BLaER1 treated with 17β-estradiol and CSF1 and Interleukin-3, amounts not matched to agents 10 nM and 100 nM (cell line): ENCODE results near the gene SLX9.

Experiments
- H3K27ac ChIP-seq, 11 experiments: shearing (Covaris generic); formaldehyde crosslinking; 2 replicates each; pipeline ENCODE4 v1.8.1; 2022
- H3K27me3 ChIP-seq, 11 experiments: shearing (Covaris generic); formaldehyde crosslinking; 2 replicates each; pipeline ENCODE4 v1.8.1; 2022
- H3K36me3 ChIP-seq, 11 experiments: shearing (Covaris generic); formaldehyde crosslinking; 2 replicates each; pipeline ENCODE4 v1.8.1; 2022
- H3K4me1 ChIP-seq, 10 experiments: shearing (Covaris generic); formaldehyde crosslinking; 2 replicates each; pipeline ENCODE4 v1.8.1; 2022
- H3K4me2 ChIP-seq, 11 experiments: shearing (Covaris generic); formaldehyde crosslinking; 2 replicates each; pipeline ENCODE4 v1.8.1; 2022
- H3K4me3 ChIP-seq, 10 experiments: shearing (Covaris generic); formaldehyde crosslinking; 2 replicates each; pipeline ENCODE4 v1.8.1; 2022
- H3K9ac ChIP-seq, 11 experiments: shearing (Covaris generic); formaldehyde crosslinking; 2 replicates each; pipeline ENCODE4 v1.8.1; 2022
- H3K9me3 ChIP-seq, 11 experiments: shearing (Covaris generic); formaldehyde crosslinking; replicated peaks in 1 of 11; 2 replicates each; pipeline ENCODE4 v1.8.1; 2022
- H4K20me1 ChIP-seq, 11 experiments: shearing (Covaris generic); formaldehyde crosslinking; 2 replicates each; pipeline ENCODE4 v1.8.1; 2022
- Cebpa-rat ChIP-seq, 11 experiments: shearing (Covaris generic); IDR thresholded peaks; 2 replicates each; pipeline ENCODE4 v1.8.1; 2022

SLX9 gene

GRCh38 chr21:44987301-44987885 is 47.6 kb downstream of the SLX9 start:
- H3K36me3 ChIP-seq = no peaks in the 10 kb centered on the region
- H3K9ac ChIP-seq = peak overlapping the region in 4 of 11 experiments; percentile 10 to 50 (median 20); a peak in 2 of 22 replicates
- peaks cover 0 to 86% (median 0%) of the 10 kb centered on the region in 11 experiments; a peak in 10 of 22 replicates for H3K27me3 ChIP-seq
- H4K20me1 ChIP-seq = peaks cover 0 to 93% (median 56%) of the 10 kb centered on the region in 11 experiments; a peak in 19 of 22 replicates
- TF ChIP-seq Cebpa-rat (IDR thresholded peaks at IDR 0.05) = no peak
- no peaks in the 10 kb centered on the region for H3K9me3 ChIP-seq
- no peak overlapping the region for H3K27ac ChIP-seq
- H3K4me2 ChIP-seq = peak overlapping the region; percentile 8 to 100 (median 88); a peak in 20 of 22 replicates
- peaks cover 55 to 95% (median 95%) of the 10 kb centered on the region in 10 experiments for H3K4me1 ChIP-seq
- peak overlapping the region in 2 of 10 experiments; percentile 18 to 32; a peak in 2 of 20 replicates for H3K4me3 ChIP-seq

GRCh38 chr21:44987886-44988606 is 48.2 kb downstream of the SLX9 start:
- Histone ChIP-seq H3K9ac (peak overlapping the region in 5 of 11 experiments; percentile 3 to 77 (median 19); a peak in 3 of 22 replicates), H4K20me1 (peaks cover 0 to 93% (median 51%) of the 10 kb centered on the region in 11 experiments; a peak in 19 of 22 replicates), H3K4me3 (peak overlapping the region in 3 of 10 experiments; percentile 18 to 50 (median 32); a peak in 3 of 20 replicates), H3K9me3 (no peaks in the 10 kb centered on the region), H3K4me2 (peak overlapping the region; percentile 8 to 100 (median 88); a peak in 21 of 22 replicates), H3K36me3 (no peaks in the 10 kb centered on the region), H3K27ac (no peak overlapping the region), H3K4me1 (peaks cover 49 to 95% (median 95%) of the 10 kb centered on the region in 10 experiments), H3K27me3 (peaks cover 0 to 89% (median 0%) of the 10 kb centered on the region in 11 experiments; a peak in 10 of 22 replicates)
- TF ChIP-seq Cebpa-rat (IDR thresholded peaks at IDR 0.05) = no peak

DNA sequence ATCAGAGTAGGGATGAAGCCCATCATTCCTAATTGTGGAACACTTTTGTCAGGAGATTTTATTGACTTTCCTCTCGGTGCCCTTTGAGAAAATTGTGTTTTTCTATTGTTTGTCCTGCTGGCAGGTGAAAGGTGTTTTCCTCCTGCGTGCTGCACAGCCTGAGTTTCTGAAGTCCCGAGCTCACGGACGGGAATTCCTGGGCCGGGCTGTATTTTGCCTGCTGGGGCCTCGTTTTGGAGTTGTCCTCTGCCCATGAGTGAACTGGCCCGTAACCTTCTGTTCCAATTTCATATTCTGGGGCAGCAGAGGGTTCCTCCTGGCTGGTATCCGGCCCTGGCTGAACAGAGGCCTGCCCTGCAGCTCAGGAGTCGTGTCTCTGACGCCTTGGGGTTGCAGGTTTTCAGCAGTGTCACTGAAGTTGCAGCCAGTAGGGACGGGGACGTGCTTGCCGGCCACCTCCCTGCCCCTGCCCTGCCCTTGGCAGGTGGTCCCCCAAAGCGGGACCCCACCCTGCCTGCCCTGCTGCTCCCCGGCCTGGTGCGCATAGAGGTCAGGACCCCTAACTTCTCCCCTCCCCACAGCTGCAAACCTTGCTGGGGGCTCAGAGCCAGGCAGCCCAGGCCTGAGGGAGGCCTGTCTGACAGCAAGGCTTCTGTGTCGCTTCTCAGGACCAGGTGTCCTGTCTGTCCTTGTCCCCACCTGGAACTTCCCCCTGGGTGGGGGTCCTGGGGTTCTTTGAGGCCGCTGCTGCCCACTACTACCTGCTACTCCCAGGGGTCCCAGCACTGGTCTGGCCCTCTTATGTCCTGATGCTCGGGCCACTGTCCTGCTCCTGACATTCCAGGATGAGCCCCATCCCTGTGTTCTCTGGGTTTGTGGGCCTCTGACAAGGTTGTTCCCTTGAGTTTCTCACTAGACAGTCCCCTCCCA is 49.0 kb downstream of the SLX9 start:
- peaks cover 0 to 95% (median 0%) of the 10 kb centered on the region in 11 experiments; a peak in 10 of 22 replicates for H3K27me3 ChIP-seq
- peak overlapping the region in 4 of 10 experiments; percentile 14 to 60 (median 44); a peak in 6 of 20 replicates for H3K4me3 ChIP-seq
- peak overlapping the region in 6 of 11 experiments; percentile 6 to 77 (median 53); a peak in 9 of 22 replicates for H3K9ac ChIP-seq
- TF ChIP-seq Cebpa-rat (IDR thresholded peaks at IDR 0.05) = no peak
- H3K36me3 ChIP-seq = no peaks in the 10 kb centered on the region
- H4K20me1 ChIP-seq = peaks cover 0 to 93% (median 49%) of the 10 kb centered on the region in 11 experiments; a peak in 19 of 22 replicates
- H3K4me1 ChIP-seq = peaks cover 49 to 97% (median 96%) of the 10 kb centered on the region in 10 experiments
- H3K9me3 ChIP-seq = no peaks in the 10 kb centered on the region
- H3K27ac ChIP-seq = peak overlapping the region in 5 of 11 experiments; percentile 26 to 73 (median 66); a peak in 9 of 22 replicates
- H3K4me2 ChIP-seq = peak overlapping the region; percentile 1 to 100 (median 88); a peak in 21 of 22 replicates

DNA sequence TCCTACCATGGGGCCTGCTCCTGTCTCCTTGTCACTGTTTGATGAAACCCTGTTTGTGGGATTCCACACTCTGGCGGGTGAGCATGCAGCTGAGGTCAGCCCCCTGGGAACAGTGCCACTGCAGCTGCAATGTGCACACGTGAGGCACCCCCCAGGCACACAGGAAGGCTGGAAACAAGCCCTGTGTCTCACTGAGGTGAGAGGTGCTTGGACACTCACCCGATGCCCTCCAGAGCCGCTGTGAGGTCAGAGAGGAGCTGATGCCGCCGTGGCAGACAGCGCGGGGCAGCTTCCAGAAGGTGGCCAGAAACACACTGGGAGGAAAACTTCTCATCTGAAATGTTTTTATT is 49.7 kb downstream of the SLX9 start:
- Histone ChIP-seq H4K20me1 (peaks cover 0 to 98% (median 49%) of the 10 kb centered on the region in 11 experiments; a peak in 19 of 22 replicates), H3K4me2 (peak overlapping the region; percentile 1 to 100 (median 88); a peak in 21 of 22 replicates), H3K4me1 (peaks cover 55 to 100% (median 100%) of the 10 kb centered on the region in 10 experiments), H3K9me3 (no peaks in the 10 kb centered on the region), H3K27ac (peak overlapping the region in 4 of 11 experiments; percentile 63 to 73 (median 71); a peak in 7 of 22 replicates), H3K36me3 (no peaks in the 10 kb centered on the region), H3K9ac (peak overlapping the region in 4 of 11 experiments; percentile 29 to 77 (median 68); a peak in 8 of 22 replicates), H3K4me3 (peak overlapping the region in 5 of 10 experiments; percentile 9 to 60 (median 39); a peak in 7 of 20 replicates), H3K27me3 (peaks cover 0 to 98% (median 0%) of the 10 kb centered on the region in 11 experiments; a peak in 10 of 22 replicates)
- no peak for TF ChIP-seq Cebpa-rat (IDR thresholded peaks at IDR 0.05)

GRCh38 chr21:44989943-44990780 is 50.3 kb downstream of the SLX9 start:
- TF ChIP-seq Cebpa-rat (IDR thresholded peaks at IDR 0.05) = no peak
- Histone ChIP-seq H3K27me3 (peaks cover 0 to 98% (median 0%) of the 10 kb centered on the region in 11 experiments; a peak in 10 of 22 replicates), H3K9ac (peak overlapping the region in 7 of 11 experiments; percentile 11 to 77 (median 31); a peak in 10 of 22 replicates), H3K9me3 (no peaks in the 10 kb centered on the region), H3K27ac (peak overlapping the region in 4 of 11 experiments; percentile 63 to 73 (median 71); a peak in 8 of 22 replicates), H3K36me3 (no peaks in the 10 kb centered on the region), H3K4me3 (peak overlapping the region in 6 of 10 experiments; percentile 9 to 60 (median 33); a peak in 8 of 20 replicates), H4K20me1 (peaks cover 0 to 98% (median 47%) of the 10 kb centered on the region in 11 experiments; a peak in 19 of 22 replicates), H3K4me2 (peak overlapping the region; percentile 11 to 100 (median 88)), H3K4me1 (peaks cover 57 to 100% (median 100%) of the 10 kb centered on the region in 10 experiments)

GRCh38 chr21:44990921-44991320 is 51.1 kb downstream of the SLX9 start:
- peaks cover 52 to 100% (median 100%) of the 10 kb centered on the region in 10 experiments for H3K4me1 ChIP-seq
- H3K27me3 ChIP-seq = peaks cover 0 to 98% (median 0%) of the 10 kb centered on the region in 11 experiments; a peak in 10 of 22 replicates

More at GRCh38 chr21:44990921-44991320, 51.1 kb downstream of the SLX9 start:
- H3K9ac ChIP-seq = peak overlapping the region in 6 of 11 experiments; percentile 11 to 77 (median 46); a peak in 9 of 22 replicates
- H3K9me3 ChIP-seq = no peaks in the 10 kb centered on the region
- no peak for TF ChIP-seq Cebpa-rat (IDR thresholded peaks at IDR 0.05)
- peak overlapping the region in 4 of 11 experiments; percentile 63 to 73 (median 71); a peak in 8 of 22 replicates for H3K27ac ChIP-seq
- peaks cover 0 to 98% (median 42%) of the 10 kb centered on the region in 11 experiments; a peak in 18 of 22 replicates for H4K20me1 ChIP-seq
- no peaks in the 10 kb centered on the region for H3K36me3 ChIP-seq
- peak overlapping the region in 6 of 10 experiments; percentile 9 to 60 (median 33); a peak in 6 of 20 replicates for H3K4me3 ChIP-seq
- peak overlapping the region; percentile 11 to 100 (median 88); a peak in 21 of 22 replicates for H3K4me2 ChIP-seq
